Right ventricle myocardium superior (tissue), 1 donor: ENCODE measurements around the gene AADACL4. TPM values are rescaled to one million over a fixed set of nuclear protein-coding genes. Genes with fewer than 3 reads are reported as not detected.

Source experiments
- ATAC-seq: fragments of 200-7000 bp; cut with Tn5 transposase; one replicate; pipeline ENCODE4 v1.9.1; 2020; ENCODE audit warnings: mild to moderate bottlenecking; ENCODE audit not compliant: poor library complexity
- DNase-seq: peaks from one replicate; pipeline ENCODE4 v3.0.0-alpha.2; 2020
- intact Hi-C: fragments of 100-400 bp; cut with DNase I; formaldehyde crosslinking; loops from one replicate; pipeline ENCODE4 v1.11.2; 2022
- long read RNA-seq: library from polyadenylated mRNA; unstranded; transcript quantifications from one replicate; pipeline ENCODE4 v2.0.0, GENCODE V29; 2021
- total RNA-seq: library from RNA; stranded (reverse); fragmentation: NEBNext Ultra II Directional; extraction: Animal tissue kit (Norgen Biotek cat#: 25700); gene quantifications from one replicate; pipeline ENCODE4 v1.2.1, GENCODE V29; 2021
- donor health status: DM: no; HTN: yes; CAD: no; lungs with severe emphysema.

Gene AADACL4
- total RNA-seq: not detected
- long read RNA-seq: 0 reads

- ATAC-seq: no peak
- DNase-seq: no peak
- intact Hi-C loops: no loop called here
These were observed at the start of gene AADACL4 for GRCh38 chr1:12643785-12644184. TSS of gene AADACL4 (plus strand) at chr1:12644085. CDS start at chr1:12644547, 462 bp downstream.

- DNase-seq: no peak
- intact Hi-C loops: no loop called here
- ATAC-seq: no peak
These were observed 49.4 kb upstream of the AADACL4 start for GRCh38 chr1:12594490-12594889.

- ATAC-seq (peak; percentile 36), DNase-seq (peak; percentile 84)
- intact Hi-C loops: no loop called here
These were observed 48.7 kb upstream of the AADACL4 start for GRCh38 chr1:12594966-12595756.

- no peak for ATAC-seq
- intact Hi-C loops: no loop called here
- DNase-seq: no peak
These were observed 48.2 kb upstream of the AADACL4 start for GRCh38 chr1:12595757-12596006.

- intact Hi-C loops: no loop called here
- peak; percentile 73 for ATAC-seq
- peak; percentile 96 for DNase-seq
These were observed 47.7 kb upstream of the AADACL4 start for GRCh38 chr1:12596007-12596821.

- peak; percentile 27 for ATAC-seq
- intact Hi-C loops: no loop called here
- DNase-seq: peak; percentile 82
These were observed 46.1 kb upstream of the AADACL4 start for GRCh38 chr1:12597792-12598191.

- ATAC-seq (no peak), DNase-seq (no peak)
- intact Hi-C loops: no loop called here
These were observed 44.9 kb upstream of the AADACL4 start for GRCh38 chr1:12598974-12599373.

- no peak for DNase-seq
- intact Hi-C loops: loop anchor here (5.0 kb wide), 1 partner anchor 137 kb away; no protein-coding TSS in a partner anchor
- no peak for ATAC-seq
These were observed 44.2 kb upstream of the AADACL4 start for GRCh38 chr1:12599657-12600056.

- ATAC-seq (peak; percentile 48), DNase-seq (peak; percentile 91)
- intact Hi-C loops: loop anchor here (5.0 kb wide), 1 partner anchor 138 kb away; no protein-coding TSS in a partner anchor
These were observed 43.5 kb upstream of the AADACL4 start for GRCh38 chr1:12600335-12600734.

- intact Hi-C loops: loop anchor here (5.0 kb wide), 1 partner anchor 139 kb away; no protein-coding TSS in a partner anchor
- DNase-seq: no peak
- no peak for ATAC-seq
These were observed 42.8 kb upstream of the AADACL4 start for GRCh38 chr1:12600880-12601633.

GRCh38 chr1:12601700-12602658 is 41.9 kb upstream of the AADACL4 start:
- ATAC-seq (no peak), DNase-seq (peak; percentile 59)
- intact Hi-C loops: loop anchor here (5.0 kb wide), 1 partner anchor 140 kb away; no protein-coding TSS in a partner anchor

GRCh38 chr1:12602659-12603024 is 41.2 kb upstream of the AADACL4 start:
- no peak for DNase-seq
- intact Hi-C loops: loop anchor here (5.0 kb wide), 1 partner anchor 140 kb away; no protein-coding TSS in a partner anchor
- peak; percentile 8 for ATAC-seq

- ATAC-seq (no peak), DNase-seq (no peak)
- intact Hi-C loops: loop anchor here (5.0 kb wide), 1 partner anchor 141 kb away; no protein-coding TSS in a partner anchor
These were observed 40.7 kb upstream of the AADACL4 start for GRCh38 chr1:12603224-12603623.

GRCh38 chr1:12604114-12604874 is 39.6 kb upstream of the AADACL4 start:
- ATAC-seq (peak; percentile 80), DNase-seq (no peak)
- intact Hi-C loops: loop anchor here (5.0 kb wide), 1 partner anchor 142 kb away; no protein-coding TSS in a partner anchor

GRCh38 chr1:12604986-12605385 is 38.9 kb upstream of the AADACL4 start:
- intact Hi-C loops: loop anchor here (5.0 kb wide), 1 partner anchor 143 kb away; no protein-coding TSS in a partner anchor
- DNase-seq (no peak), ATAC-seq (no peak)

- no peak for ATAC-seq
- intact Hi-C loops: no loop called here
These were observed 36.6 kb upstream of the AADACL4 start for GRCh38 chr1:12607263-12607662.

GRCh38 chr1:12608311-12608957 is 35.5 kb upstream of the AADACL4 start:
- DNase-seq (peak; percentile 5), ATAC-seq (no peak)
- intact Hi-C loops: no loop called here

More at GRCh38 chr1:12607263-12607662, 36.6 kb upstream of the AADACL4 start:
- DNase-seq: no peak
